ENCODE measurements around the gene SLC24A5.

Gene SLC24A5

GRCh38 chr15:48085591-48085930, 35.2 kb upstream of the SLC24A5 start:
- no peak overlapping the region for H3K4me3 ChIP-seq (ENCODE audit: low read depth, low read length)
- DNase-seq (ENCODE audit: low read depth, low spot score) = no peak
- no peak for TF ChIP-seq CTCF (IDR thresholded peaks at IDR 0.05; ENCODE audit: insufficient read depth, low read length, missing control alignments)
- POLR2A ChIA-PET = no interaction called here
- CTCF ChIA-PET = interaction anchor here (0.6 to 3.9 kb wide), 5 partner anchors 10 to 890 kb away, joined by 3 to 45 read pairs (median 4); no protein-coding TSS in a partner anchor

- no peak overlapping the region for H3K4me3 ChIP-seq (ENCODE audit: low read depth, low read length)
- ChIA-PET CTCF (interaction anchor here (1.6 to 2.3 kb wide), 2 partner anchors 9 to 890 kb away, joined by 4 to 10 read pairs; no protein-coding TSS in a partner anchor), POLR2A (no interaction called here)
- DNase-seq (ENCODE audit: low read depth, low spot score) = no peak
- no peak for TF ChIP-seq CTCF (IDR thresholded peaks at IDR 0.05; ENCODE audit: insufficient read depth, low read length, missing control alignments)
Observed at GRCh38 chr15:48086133-48086532, 34.7 kb upstream of the SLC24A5 start.

GRCh38 chr15:48086576-48086975, 34.2 kb upstream of the SLC24A5 start:
- H3K4me3 ChIP-seq (ENCODE audit: low read depth, low read length) = no peak overlapping the region
- ChIA-PET POLR2A (no interaction called here), CTCF (interaction anchor here (1.6 to 2.3 kb wide), 2 partner anchors 9 to 890 kb away, joined by 4 to 10 read pairs; no protein-coding TSS in a partner anchor)
- no peak for DNase-seq (ENCODE audit: low read depth, low spot score)
- no peak for TF ChIP-seq CTCF (IDR thresholded peaks at IDR 0.05; ENCODE audit: insufficient read depth, low read length, missing control alignments)

GRCh38 chr15:48087844-48088243, 32.9 kb upstream of the SLC24A5 start:
- H3K4me3 ChIP-seq (ENCODE audit: low read depth, low read length) = no peak overlapping the region
- DNase-seq (ENCODE audit: low read depth, low spot score) = no peak
- ChIA-PET POLR2A (no interaction called here), CTCF (interaction anchor here (1.8 kb wide), 1 partner anchor 163 kb away, joined by 4 read pairs; no protein-coding TSS in a partner anchor)
- no peak for TF ChIP-seq CTCF (IDR thresholded peaks at IDR 0.05; ENCODE audit: insufficient read depth, low read length, missing control alignments)

GRCh38 chr15:48089702-48090101, 31.1 kb upstream of the SLC24A5 start:
- ChIA-PET POLR2A (no interaction called here), CTCF (no interaction called here)
- DNase-seq (ENCODE audit: low read depth, low spot score) = no peak
- no peak overlapping the region for H3K4me3 ChIP-seq (ENCODE audit: low read depth, low read length)
- no peak for TF ChIP-seq CTCF (IDR thresholded peaks at IDR 0.05; ENCODE audit: insufficient read depth, low read length, missing control alignments)

- CTCF ChIA-PET = no interaction called here
Observed at GRCh38 chr15:48090115-48090514, 30.7 kb upstream of the SLC24A5 start.

More at GRCh38 chr15:48090115-48090514, 30.7 kb upstream of the SLC24A5 start:
- TF ChIP-seq CTCF (IDR thresholded peaks at IDR 0.05; ENCODE audit: insufficient read depth, low read length, missing control alignments) = no peak
- POLR2A ChIA-PET = no interaction called here
- DNase-seq (ENCODE audit: low read depth, low spot score) = no peak
- no peak overlapping the region for H3K4me3 ChIP-seq (ENCODE audit: low read depth, low read length)

Data from AG04449 (cell line).